Lower leg skin (tissue), 4 donors: ENCODE results near the gene PRKCE. TPM values are rescaled to one million over a fixed set of nuclear protein-coding genes. Genes with fewer than 3 reads are reported as not detected.

ENCODE experiments used
- DNase-seq, 2 donors: peaks; one replicate each; pipeline ENCODE4 v3.0.0-alpha.2; 2019; ENCODE audit warnings: low spot score in 2 of 2
- H3K4me3 ChIP-seq: fragments of 200-600 bp; sonication (generic); 2 replicates; pipeline ENCODE4 v1.5.1; 2017; ENCODE audit warnings: mild to moderate bottlenecking, low read depth; ENCODE audit not compliant: poor library complexity, severe bottlenecking
- CTCF ChIP-seq, 3 donors: fragments of 450-650 bp; IDR thresholded peaks; one replicate each; pipeline ENCODE4 v1.5.1; 2016; ENCODE audit warnings: antibody characterized with exemption in 3 of 3, mild to moderate bottlenecking in 3 of 3, moderate library complexity in 2 of 3
- POLR2A ChIP-seq, 2 donors: fragments of 450-650 bp; IDR thresholded peaks; one replicate each; pipeline ENCODE4 v1.6.1; 2016 to 2017; ENCODE audit warnings: antibody characterized with exemption in 2 of 2, mild to moderate bottlenecking in 1 of 2, moderate library complexity in 1 of 2
- WGBS, 2 donors: methylation state at CpG; one replicate each; pipeline ENCODE4 v1.1.5; 2018; 5-methylcytosine and 5-hydroxymethylcytosine counted together
- intact Hi-C: fragments of 100-400 bp; cut with DNase I; formaldehyde crosslinking; loops from one replicate; pipeline ENCODE4 v1.15.0; 2023; ENCODE audit warnings: low total_unique reads
- total RNA-seq, 4 donors: library from RNA; depleted of rRNA; stranded (reverse); fragments of >200 nt; gene quantifications; one replicate each; pipeline ENCODE4 v1.1.0, GENCODE V29; 2016

Gene PRKCE
- total RNA-seq, 4 donors from 2014 or later: 3.5 to 10.3 (median 6.1) TPM

- WGBS, 2 donors: 75 to 79% methylated on average over 3 of the region's 3 CpGs
- peak in 1 of 2 donors; percentile 73 for DNase-seq
- no peak for TF ChIP-seq POLR2A (IDR thresholded peaks at IDR 0.05)
- no peak for TF ChIP-seq CTCF (IDR thresholded peaks at IDR 0.05)
- H3K4me3 ChIP-seq: no peak overlapping the region
- intact Hi-C loops: no loop called here
These were observed 510.4 kb downstream of the PRKCE start for GRCh38 chr2:46161911-46162310.

- H3K4me3 ChIP-seq: no peak overlapping the region
- TF ChIP-seq CTCF (IDR thresholded peaks at IDR 0.05) (no peak), POLR2A (IDR thresholded peaks at IDR 0.05) (no peak)
- intact Hi-C loops: no loop called here
- 81 to 83% methylated on average over 11 of the region's 11 CpGs for WGBS, 2 donors
- DNase-seq: peak in 1 of 2 donors; percentile 81
These were observed 511.0 kb downstream of the PRKCE start for GRCh38 chr2:46162329-46163097.

- whole genome bisulfite sequencing, 2 donors: 84 to 97% methylated on average over 3 of the region's 3 CpGs
These were observed 511.6 kb downstream of the PRKCE start for GRCh38 chr2:46163098-46163430.

GRCh38 chr2:46163804-46164528 is 512.5 kb downstream of the PRKCE start:
- WGBS, 2 donors: 58 to 65% methylated on average over 8 of the region's 8 CpGs
- H3K4me3 ChIP-seq: no peak overlapping the region
- intact Hi-C loops: no loop called here
- DNase-seq: peak in 1 of 2 donors; percentile 25
- TF ChIP-seq CTCF (IDR thresholded peaks at IDR 0.05) (no peak), POLR2A (IDR thresholded peaks at IDR 0.05) (no peak)

More at GRCh38 chr2:46163098-46163430, 511.6 kb downstream of the PRKCE start:
- intact Hi-C loops: no loop called here
- DNase-seq: peak in 1 of 2 donors; percentile 65
- TF ChIP-seq CTCF (IDR thresholded peaks at IDR 0.05): no peak
- no peak for TF ChIP-seq POLR2A (IDR thresholded peaks at IDR 0.05)
- no peak overlapping the region for H3K4me3 ChIP-seq

- TF ChIP-seq CTCF (IDR thresholded peaks at IDR 0.05) (no peak), POLR2A (IDR thresholded peaks at IDR 0.05) (no peak)
- H3K4me3 ChIP-seq: no peak overlapping the region
- peak; percentile 60 to 90 for DNase-seq
- intact Hi-C loops: no loop called here
- 46% methylated on average over 10 of the region's 10 CpGs for WGBS, 2 donors
These were observed 513.2 kb downstream of the PRKCE start for GRCh38 chr2:46164529-46165301.
